ENCODE measurements around the gene MAT1A.
"Not testable (repeated sequence)": the region's sequence is repeated elsewhere in the genome, so short reads cannot be mapped to it uniquely, and the experiment has no call there.

The MAT1A gene

GRCh38 chr10:80260295-80261243 is 28.9 kb downstream of the MAT1A start:
- no peak overlapping the region for H3K4me3 ChIP-seq (replicated peaks in 1 of 2; ENCODE audit: low read depth in 2 of 2, low read length in 2 of 2)
- peak; percentile 14 to 19 for DNase-seq (ENCODE audit: low read depth in 2 of 2)
- TF ChIP-seq CTCF (IDR thresholded peaks at IDR 0.05; ENCODE audit: low read depth, low read length), result peak; percentile 85

GRCh38 chr10:80259405-80259871 is 30.0 kb downstream of the MAT1A start:
- no peak for TF ChIP-seq CTCF (IDR thresholded peaks at IDR 0.05; ENCODE audit: low read depth, low read length)
- peak in 1 of 2 donors; percentile 33 for DNase-seq (ENCODE audit: low read depth in 2 of 2)
- no peak overlapping the region for H3K4me3 ChIP-seq (replicated peaks in 1 of 2; ENCODE audit: low read depth in 2 of 2, low read length in 2 of 2)

GRCh38 chr10:80256798-80257197 is 32.7 kb downstream of the MAT1A start:
- not testable (repeated sequence) for DNase-seq (ENCODE audit: low read depth in 2 of 2); H3K4me3 ChIP-seq (replicated peaks in 1 of 2; ENCODE audit: low read depth in 2 of 2, low read length in 2 of 2)
- TF ChIP-seq CTCF (IDR thresholded peaks at IDR 0.05; ENCODE audit: low read depth, low read length), result peak; percentile 11

- not testable (repeated sequence) for DNase-seq (ENCODE audit: low read depth in 2 of 2); H3K4me3 ChIP-seq (replicated peaks in 1 of 2; ENCODE audit: low read depth in 2 of 2, low read length in 2 of 2)
These were observed 34.7 kb downstream of the MAT1A start for GRCh38 chr10:80254726-80255125.

GRCh38 chr10:80253963-80254271 is 35.5 kb downstream of the MAT1A start:
- H3K4me3 ChIP-seq (replicated peaks in 1 of 2; ENCODE audit: low read depth in 2 of 2, low read length in 2 of 2); DNase-seq (ENCODE audit: low read depth in 2 of 2): not testable (repeated sequence)

- peak in 1 of 2 donors; percentile 11 for DNase-seq (ENCODE audit: low read depth in 2 of 2)
- no peak for TF ChIP-seq CTCF (IDR thresholded peaks at IDR 0.05; ENCODE audit: low read depth, low read length)
- H3K4me3 ChIP-seq (replicated peaks in 1 of 2; ENCODE audit: low read depth in 2 of 2, low read length in 2 of 2), result no peak overlapping the region
These were observed 36.0 kb downstream of the MAT1A start for GRCh38 chr10:80253266-80253962.

GRCh38 chr10:80252296-80252887 is 37.1 kb downstream of the MAT1A start:
- no peak for DNase-seq (ENCODE audit: low read depth in 2 of 2)
- H3K4me3 ChIP-seq (replicated peaks in 1 of 2; ENCODE audit: low read depth in 2 of 2, low read length in 2 of 2), result no peak overlapping the region
- no peak for TF ChIP-seq CTCF (IDR thresholded peaks at IDR 0.05; ENCODE audit: low read depth, low read length)

- DNase-seq (ENCODE audit: low read depth in 2 of 2); H3K4me3 ChIP-seq (replicated peaks in 1 of 2; ENCODE audit: low read depth in 2 of 2, low read length in 2 of 2): not testable (repeated sequence)
These were observed 37.7 kb downstream of the MAT1A start for GRCh38 chr10:80251703-80252280.

GRCh38 chr10:80250399-80250798 is 39.1 kb downstream of the MAT1A start:
- DNase-seq (ENCODE audit: low read depth in 2 of 2); H3K4me3 ChIP-seq (replicated peaks in 1 of 2; ENCODE audit: low read depth in 2 of 2, low read length in 2 of 2): not testable (repeated sequence)

- not testable (repeated sequence) for DNase-seq (ENCODE audit: low read depth in 2 of 2); H3K4me3 ChIP-seq (replicated peaks in 1 of 2; ENCODE audit: low read depth in 2 of 2, low read length in 2 of 2)
These were observed 39.6 kb downstream of the MAT1A start for GRCh38 chr10:80249906-80250305.

- DNase-seq (ENCODE audit: low read depth in 2 of 2); H3K4me3 ChIP-seq (replicated peaks in 1 of 2; ENCODE audit: low read depth in 2 of 2, low read length in 2 of 2): not testable (repeated sequence)
These were observed 41.8 kb downstream of the MAT1A start for GRCh38 chr10:80247611-80248010.

All from cardiac fibroblast (primary cell).